ENCODE data around the gene AEBP2.

- TF ChIP-seq, protein P1, sequence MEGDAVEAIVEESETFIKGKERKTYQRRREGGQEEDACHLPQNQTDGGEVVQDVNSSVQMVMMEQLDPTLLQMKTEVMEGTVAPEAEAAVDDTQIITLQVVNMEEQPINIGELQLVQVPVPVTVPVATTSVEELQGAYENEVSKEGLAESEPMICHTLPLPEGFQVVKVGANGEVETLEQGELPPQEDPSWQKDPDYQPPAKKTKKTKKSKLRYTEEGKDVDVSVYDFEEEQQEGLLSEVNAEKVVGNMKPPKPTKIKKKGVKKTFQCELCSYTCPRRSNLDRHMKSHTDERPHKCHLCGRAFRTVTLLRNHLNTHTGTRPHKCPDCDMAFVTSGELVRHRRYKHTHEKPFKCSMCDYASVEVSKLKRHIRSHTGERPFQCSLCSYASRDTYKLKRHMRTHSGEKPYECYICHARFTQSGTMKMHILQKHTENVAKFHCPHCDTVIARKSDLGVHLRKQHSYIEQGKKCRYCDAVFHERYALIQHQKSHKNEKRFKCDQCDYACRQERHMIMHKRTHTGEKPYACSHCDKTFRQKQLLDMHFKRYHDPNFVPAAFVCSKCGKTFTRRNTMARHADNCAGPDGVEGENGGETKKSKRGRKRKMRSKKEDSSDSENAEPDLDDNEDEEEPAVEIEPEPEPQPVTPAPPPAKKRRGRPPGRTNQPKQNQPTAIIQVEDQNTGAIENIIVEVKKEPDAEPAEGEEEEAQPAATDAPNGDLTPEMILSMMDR (IDR thresholded peaks at IDR 0.05), result no peak
- TF ChIP-seq POLR2A (IDR thresholded peaks at IDR 0.05), result no peak
Observed at GRCh38 chr12:19506497-19506896, 67.2 kb downstream of the AEBP2 start.
